Fibroblast of lung (primary cell): ENCODE results near the gene TM7SF2. TPM values are rescaled to one million over a fixed set of nuclear protein-coding genes. Genes with fewer than 3 reads are reported as not detected.

Experiments
- DNase-seq, 2 donors: peaks; one replicate each; pipeline versions ENCODE4 v3.0.0 to v3.0.0-alpha.2; 2010; ENCODE audit warnings: low read depth in 2 of 2
- H2AFZ ChIP-seq: 2 replicates; pipeline ENCODE4 v1.5.1; 2012; ENCODE audit warnings: low read length, control low read depth, inconsistent platforms
- H3K27ac ChIP-seq: 2 replicates; pipeline ENCODE4 v1.5.1; 2011; ENCODE audit warnings: low read length, control low read depth; ENCODE audit not compliant: insufficient read depth
- H3K27me3 ChIP-seq: 2 replicates; pipeline ENCODE4 v1.5.1; 2011; ENCODE audit warnings: mild to moderate bottlenecking, low read length; ENCODE audit not compliant: control insufficient read depth, insufficient read depth
- H3K36me3 ChIP-seq: 2 replicates; pipeline ENCODE4 v1.5.1; 2011; ENCODE audit warnings: low read length; ENCODE audit not compliant: control insufficient read depth, insufficient read depth
- H3K4me1 ChIP-seq: 2 replicates; pipeline ENCODE4 v1.5.1; 2011; ENCODE audit warnings: low read length; ENCODE audit not compliant: control insufficient read depth, insufficient read depth; ENCODE audit errors: extremely low read depth
- H3K4me2 ChIP-seq: 2 replicates; pipeline ENCODE4 v1.5.1; 2011; ENCODE audit warnings: low read length, control low read depth; ENCODE audit not compliant: insufficient read depth; ENCODE audit errors: extremely low read depth
- H3K4me3 ChIP-seq, 4 experiments: fragments of 200-600 bp in 1 of 4; sonication (generic) in 1 of 4; replicated peaks in 1 of 4; 2 replicates each; pipeline ENCODE4 v1.5.1; 2011 to 2016; ENCODE audit warnings: low read length in 4 of 4, low read depth in 3 of 4, mild to moderate bottlenecking in 3 of 4, control low read depth in 2 of 4, inconsistent platforms in 1 of 4, mixed read lengths in 1 of 4; ENCODE audit not compliant: insufficient read depth in 1 of 4; ENCODE audit errors: control extremely low read depth in 1 of 4
- H3K79me2 ChIP-seq: 2 replicates; pipeline ENCODE4 v1.5.1; 2012; ENCODE audit warnings: mild to moderate bottlenecking, low read length, inconsistent platforms; ENCODE audit not compliant: control insufficient read depth, insufficient read depth
- H3K9ac ChIP-seq: 2 replicates; pipeline ENCODE4 v1.5.1; 2011; ENCODE audit warnings: mild to moderate bottlenecking, low read length, control low read depth; ENCODE audit not compliant: insufficient read depth
- H3K9me3 ChIP-seq: 2 replicates; pipeline ENCODE4 v1.5.1; 2012; ENCODE audit warnings: low read depth, low read length; ENCODE audit not compliant: control insufficient read depth, insufficient read depth
- H4K20me1 ChIP-seq: 2 replicates; pipeline ENCODE4 v1.5.1; 2011; ENCODE audit warnings: low read length; ENCODE audit not compliant: control insufficient read depth, insufficient read depth; ENCODE audit errors: extremely low read depth
- CTCF ChIP-seq, 2 donors: IDR thresholded peaks in 1 of 2; conservative IDR thresholded peaks in 1 of 2; 1 replicate in 1 of 2; 2 replicates in 1 of 2; pipeline ENCODE4 v1.5.1; 2011 to 2012; ENCODE audit warnings: low read length in 2 of 2, control low read depth in 1 of 2, inconsistent platforms in 1 of 2, low read depth in 1 of 2, mild to moderate bottlenecking in 1 of 2
- EZH2 ChIP-seq: IDR thresholded peaks from 2 replicates; pipeline ENCODE4 v1.5.1; 2012; ENCODE audit warnings: low read length, control low read depth, mild to moderate bottlenecking; ENCODE audit errors: missing control alignments
- polyA minus RNA-seq: library from RNA; depleted of rRNA, polyadenylated mRNA; stranded (reverse); fragments of >200 nt; gene quantifications from 2 replicates; pipeline ENCODE4 v1.2.3, GENCODE V29; 2011; ENCODE audit warnings: low replicate concordance
- polyA plus RNA-seq, 2 donors: library from polyadenylated mRNA; depleted of rRNA in 1 of 2; stranded (reverse) in 1 of 2; unstranded in 1 of 2; fragments of >200 nt; gene quantifications; 2 replicates each; pipeline ENCODE4 v1.2.1, GENCODE V29; 2011 to 2012; ENCODE audit warnings: missing spikeins in 1 of 2
- total RNA-seq: library from RNA; depleted of rRNA; stranded (reverse); fragments of >200 nt; gene quantifications from 2 replicates; pipeline ENCODE4 v1.2.1, GENCODE V29; 2014

Gene TM7SF2
- total RNA-seq = 30.0 and 89.5 TPM in 2 replicates
- 11.7 and 16.9 TPM in 2 replicates for polyA plus RNA-seq
- polyA plus RNA-seq (2012) = 12.7 and 21.9 TPM in 2 replicates
- 74.8 and 156 TPM in 2 replicates for polyA minus RNA-seq

GRCh38 chr11:65111744-65112545, at the start of gene TM7SF2:
TSS of gene TM7SF2 (plus strand) at chr11:65111872. CDS start at chr11:65112016, 144 bp downstream.
- Histone ChIP-seq H3K4me2 (peak within 1 kb of the TSS; percentile 96), H3K79me2 (peaks cover 13% of the 10 kb centered on the region), H3K9ac (peak within 1 kb of the TSS; percentile 51), H4K20me1 (no peaks in the 10 kb centered on the region), H3K27me3 (no peaks in the 10 kb centered on the region), H3K4me1 (peaks cover 19% of the 10 kb centered on the region), H3K4me3 (peak within 1 kb of the TSS; percentile 55 to 68 (median 63)), H2AFZ (peak within 1 kb of the TSS; percentile 37), H3K36me3 (peaks cover 13% of the 10 kb centered on the region), H3K27ac (no peak within 1 kb of the TSS), H3K9me3 (no peaks in the 10 kb centered on the region)
- TF ChIP-seq CTCF (conservative IDR thresholded peaks at IDR 0.05 in 1 of 2, IDR thresholded peaks at IDR 0.05 in 1 of 2; ENCODE audit: low read depth in 1 of 2, low read length in 2 of 2) = no peak
- TF ChIP-seq EZH2 = no peak
- peak; percentile 88 to 90 for DNase-seq

DNA sequence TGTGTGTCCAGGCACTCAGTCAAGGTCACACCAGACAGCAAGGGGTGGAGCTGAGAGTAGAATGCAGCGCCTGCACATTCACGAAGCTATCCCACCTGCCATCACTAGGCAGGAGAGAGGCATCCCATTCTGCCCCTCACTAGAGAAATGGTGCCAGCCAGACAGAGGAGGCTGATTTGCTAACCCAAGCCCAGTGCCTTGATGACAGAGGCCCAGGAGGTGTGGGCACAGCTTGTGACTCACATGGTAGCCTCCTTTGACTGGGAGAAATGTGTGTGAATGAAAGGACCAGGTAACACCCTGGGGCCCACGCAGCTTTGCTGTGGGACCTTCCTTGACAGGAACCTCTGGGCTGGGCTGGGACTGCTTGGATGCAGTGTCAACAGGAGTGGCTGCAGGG, 48.1 kb upstream of the TM7SF2 start:
- H3K9me3 ChIP-seq = no peaks in the 10 kb centered on the region
- no peak overlapping the region for H3K27ac ChIP-seq
- H3K79me2 ChIP-seq = no peaks in the 10 kb centered on the region
- no peaks in the 10 kb centered on the region for H3K36me3 ChIP-seq
- no peaks in the 10 kb centered on the region for H4K20me1 ChIP-seq
- H3K27me3 ChIP-seq = no peaks in the 10 kb centered on the region
- H3K4me1 ChIP-seq = no peaks in the 10 kb centered on the region
- no peak overlapping the region for H3K4me3 ChIP-seq
- H3K9ac ChIP-seq = no peak overlapping the region
- TF ChIP-seq EZH2 (no peak), CTCF (conservative IDR thresholded peaks at IDR 0.05 in 1 of 2, IDR thresholded peaks at IDR 0.05 in 1 of 2; ENCODE audit: low read depth in 1 of 2, low read length in 2 of 2) (no peak)
- H3K4me2 ChIP-seq = no peak overlapping the region
- no peak overlapping the region for H2AFZ ChIP-seq
- DNase-seq = no peak

- no peak overlapping the region for H3K9ac ChIP-seq
- H3K4me1 ChIP-seq = no peaks in the 10 kb centered on the region
- no peaks in the 10 kb centered on the region for H3K79me2 ChIP-seq
- H4K20me1 ChIP-seq = no peaks in the 10 kb centered on the region
- no peak overlapping the region for H3K4me3 ChIP-seq
- H3K9me3 ChIP-seq = no peaks in the 10 kb centered on the region
- DNase-seq = no peak
- TF ChIP-seq CTCF (conservative IDR thresholded peaks at IDR 0.05 in 1 of 2, IDR thresholded peaks at IDR 0.05 in 1 of 2; ENCODE audit: low read depth in 1 of 2, low read length in 2 of 2) (no peak), EZH2 (no peak)
- H3K27ac ChIP-seq = no peak overlapping the region
- H3K4me2 ChIP-seq = no peak overlapping the region
- H3K27me3 ChIP-seq = no peaks in the 10 kb centered on the region
- no peak overlapping the region for H2AFZ ChIP-seq
- no peaks in the 10 kb centered on the region for H3K36me3 ChIP-seq
These were observed 46.8 kb upstream of the TM7SF2 start for GRCh38 chr11:65064847-65065240.
